ENCODE measurements around the gene ZCCHC17.

The ZCCHC17 gene

GRCh38 chr1:31390071-31390470 is 93.2 kb downstream of the ZCCHC17 start:
- DNase-seq (ENCODE audit: low read depth), result no peak
- H3K4me3 ChIP-seq (ENCODE audit: low read depth, low read length), result no peak overlapping the region
- TF ChIP-seq, protein P1, sequence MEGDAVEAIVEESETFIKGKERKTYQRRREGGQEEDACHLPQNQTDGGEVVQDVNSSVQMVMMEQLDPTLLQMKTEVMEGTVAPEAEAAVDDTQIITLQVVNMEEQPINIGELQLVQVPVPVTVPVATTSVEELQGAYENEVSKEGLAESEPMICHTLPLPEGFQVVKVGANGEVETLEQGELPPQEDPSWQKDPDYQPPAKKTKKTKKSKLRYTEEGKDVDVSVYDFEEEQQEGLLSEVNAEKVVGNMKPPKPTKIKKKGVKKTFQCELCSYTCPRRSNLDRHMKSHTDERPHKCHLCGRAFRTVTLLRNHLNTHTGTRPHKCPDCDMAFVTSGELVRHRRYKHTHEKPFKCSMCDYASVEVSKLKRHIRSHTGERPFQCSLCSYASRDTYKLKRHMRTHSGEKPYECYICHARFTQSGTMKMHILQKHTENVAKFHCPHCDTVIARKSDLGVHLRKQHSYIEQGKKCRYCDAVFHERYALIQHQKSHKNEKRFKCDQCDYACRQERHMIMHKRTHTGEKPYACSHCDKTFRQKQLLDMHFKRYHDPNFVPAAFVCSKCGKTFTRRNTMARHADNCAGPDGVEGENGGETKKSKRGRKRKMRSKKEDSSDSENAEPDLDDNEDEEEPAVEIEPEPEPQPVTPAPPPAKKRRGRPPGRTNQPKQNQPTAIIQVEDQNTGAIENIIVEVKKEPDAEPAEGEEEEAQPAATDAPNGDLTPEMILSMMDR (IDR thresholded peaks at IDR 0.05; ENCODE audit: low read depth, low read length, missing control alignments), result no peak

DNA sequence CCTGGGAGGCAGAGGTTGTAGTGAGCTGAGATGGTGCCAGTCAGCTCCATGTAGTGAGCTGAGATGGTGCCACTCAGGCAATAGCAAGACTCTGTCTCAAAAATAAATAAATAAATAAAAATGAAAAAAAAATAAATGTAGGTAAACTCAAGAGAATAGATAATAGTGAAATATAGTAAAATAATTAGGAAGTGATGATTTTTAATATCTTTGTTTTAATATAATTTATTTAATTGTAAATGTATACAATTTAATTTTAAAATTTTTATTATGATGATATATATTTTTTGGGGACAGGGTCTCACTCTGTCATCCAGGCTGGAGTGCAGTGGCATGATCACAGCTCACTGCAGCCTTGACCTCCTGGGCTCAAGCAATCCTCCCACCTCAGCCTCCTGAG is 96.6 kb downstream of the ZCCHC17 start:
- TF ChIP-seq, protein P1 (IDR thresholded peaks at IDR 0.05; ENCODE audit: low read depth, low read length, missing control alignments), result no peak

GRCh38 chr1:31394584-31395193 is 97.9 kb downstream of the ZCCHC17 start:
- TF ChIP-seq, protein P1 (IDR thresholded peaks at IDR 0.05; ENCODE audit: low read depth, low read length, missing control alignments), result peak; percentile 87
- DNase-seq (ENCODE audit: low read depth), result peak; percentile 19
- peak overlapping the region; percentile 44 for H3K4me3 ChIP-seq (ENCODE audit: low read depth, low read length)

More for the DNA sequence above, 96.6 kb downstream of the ZCCHC17 start:
- no peak for DNase-seq (ENCODE audit: low read depth)
- H3K4me3 ChIP-seq (ENCODE audit: low read depth, low read length), result no peak overlapping the region

- DNase-seq (ENCODE audit: low read depth), result no peak
- H3K4me3 ChIP-seq (ENCODE audit: low read depth, low read length), result no peak overlapping the region
- TF ChIP-seq, protein P1 (IDR thresholded peaks at IDR 0.05; ENCODE audit: low read depth, low read length, missing control alignments), result peak; percentile 51
Observed at GRCh38 chr1:31396633-31397351, 100.0 kb downstream of the ZCCHC17 start.

- DNase-seq (ENCODE audit: low read depth), result no peak
Observed at GRCh38 chr1:31397360-31398095, 100.7 kb downstream of the ZCCHC17 start.

GRCh38 chr1:31398246-31398645 is 101.4 kb downstream of the ZCCHC17 start:
- TF ChIP-seq, protein P1 (IDR thresholded peaks at IDR 0.05; ENCODE audit: low read depth, low read length, missing control alignments), result no peak
- H3K4me3 ChIP-seq (ENCODE audit: low read depth, low read length), result no peak overlapping the region
- DNase-seq (ENCODE audit: low read depth), result no peak

More at GRCh38 chr1:31397360-31398095, 100.7 kb downstream of the ZCCHC17 start:
- no peak overlapping the region for H3K4me3 ChIP-seq (ENCODE audit: low read depth, low read length)
- TF ChIP-seq, protein P1 (IDR thresholded peaks at IDR 0.05; ENCODE audit: low read depth, low read length, missing control alignments), result no peak

Measured in GM12864 (cell line).